Neural crest cell (in vitro differentiated cells): ENCODE results near the gene RALB. TPM values are rescaled to one million over a fixed set of nuclear protein-coding genes. Genes with fewer than 3 reads are reported as not detected.

Experiments used
- DNase-seq: peaks from one replicate; pipeline ENCODE4 v3.0.0; 2021; ENCODE audit warnings: low read depth, mixed read lengths, low spot score
- H3K27ac Mint-ChIP-seq: one replicate; pipeline ENCODE4 v1.8.0; 2021; ENCODE audit warnings: mild to moderate bottlenecking, mixed read lengths; ENCODE audit not compliant: unreplicated experiment
- H3K27me3 Mint-ChIP-seq: 2 replicates; pipeline ENCODE4 v1.8.0; 2021; ENCODE audit warnings: low read depth, mild to moderate bottlenecking, mixed read lengths
- H3K36me3 Mint-ChIP-seq: 2 replicates; pipeline ENCODE4 v1.8.0; 2021; ENCODE audit warnings: low read depth, mild to moderate bottlenecking, mixed read lengths
- H3K4me1 Mint-ChIP-seq: 2 replicates; pipeline ENCODE4 v1.8.0; 2021; ENCODE audit warnings: mixed read lengths
- H3K4me3 Mint-ChIP-seq: one replicate; pipeline ENCODE4 v1.8.0; 2021; ENCODE audit warnings: mild to moderate bottlenecking, mixed read lengths
- H3K9me3 Mint-ChIP-seq: 2 replicates; pipeline ENCODE4 v1.8.0; 2021; ENCODE audit warnings: mixed read lengths
- total RNA-seq: library from RNA; stranded (reverse); gene quantifications from 2 replicates; pipeline ENCODE4 v1.2.1, GENCODE V29; 2021
- TF ChIP-seq, protein P1 (sequence below): fragments of 200-600 bp; sonication (generic); conservative IDR thresholded peaks from 2 replicates; pipeline ENCODE4 v1.5.0; 2021; ENCODE audit warnings: antibody characterized with exemption, mild to moderate bottlenecking

Gene RALB
- total RNA-seq, 1 donor from 2014 or later: 29.3 TPM

GRCh38 chr2:120243211-120243610 is 9.4 kb upstream of the RALB start:
- H3K27me3 Mint-ChIP-seq: peaks cover 9% of the 10 kb centered on the region
- H3K9me3 Mint-ChIP-seq: no peaks in the 10 kb centered on the region
- peaks cover 34% of the 10 kb centered on the region for H3K4me1 Mint-ChIP-seq
- H3K4me3 Mint-ChIP-seq: no peak overlapping the region
- H3K27ac Mint-ChIP-seq: no peak overlapping the region
- TF ChIP-seq, protein P1, sequence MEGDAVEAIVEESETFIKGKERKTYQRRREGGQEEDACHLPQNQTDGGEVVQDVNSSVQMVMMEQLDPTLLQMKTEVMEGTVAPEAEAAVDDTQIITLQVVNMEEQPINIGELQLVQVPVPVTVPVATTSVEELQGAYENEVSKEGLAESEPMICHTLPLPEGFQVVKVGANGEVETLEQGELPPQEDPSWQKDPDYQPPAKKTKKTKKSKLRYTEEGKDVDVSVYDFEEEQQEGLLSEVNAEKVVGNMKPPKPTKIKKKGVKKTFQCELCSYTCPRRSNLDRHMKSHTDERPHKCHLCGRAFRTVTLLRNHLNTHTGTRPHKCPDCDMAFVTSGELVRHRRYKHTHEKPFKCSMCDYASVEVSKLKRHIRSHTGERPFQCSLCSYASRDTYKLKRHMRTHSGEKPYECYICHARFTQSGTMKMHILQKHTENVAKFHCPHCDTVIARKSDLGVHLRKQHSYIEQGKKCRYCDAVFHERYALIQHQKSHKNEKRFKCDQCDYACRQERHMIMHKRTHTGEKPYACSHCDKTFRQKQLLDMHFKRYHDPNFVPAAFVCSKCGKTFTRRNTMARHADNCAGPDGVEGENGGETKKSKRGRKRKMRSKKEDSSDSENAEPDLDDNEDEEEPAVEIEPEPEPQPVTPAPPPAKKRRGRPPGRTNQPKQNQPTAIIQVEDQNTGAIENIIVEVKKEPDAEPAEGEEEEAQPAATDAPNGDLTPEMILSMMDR: no peak
- H3K36me3 Mint-ChIP-seq: no peaks in the 10 kb centered on the region
- no peak for DNase-seq

GRCh38 chr2:120243875-120244553 is 8.6 kb upstream of the RALB start:
- H3K36me3 Mint-ChIP-seq: no peaks in the 10 kb centered on the region
- DNase-seq: no peak
- peak overlapping the region; percentile 37 for H3K27ac Mint-ChIP-seq
- peaks cover 35% of the 10 kb centered on the region for H3K4me1 Mint-ChIP-seq
- no peaks in the 10 kb centered on the region for H3K9me3 Mint-ChIP-seq
- TF ChIP-seq, protein P1: no peak
- H3K4me3 Mint-ChIP-seq: no peak overlapping the region
- peaks cover 11% of the 10 kb centered on the region for H3K27me3 Mint-ChIP-seq

GRCh38 chr2:120244656-120245519 is 7.8 kb upstream of the RALB start:
- no peak for DNase-seq
- Mint-ChIP-seq H3K4me1 (peaks cover 31% of the 10 kb centered on the region), H3K27me3 (peaks cover 18% of the 10 kb centered on the region), H3K9me3 (no peaks in the 10 kb centered on the region), H3K27ac (peak overlapping the region; percentile 37), H3K36me3 (no peaks in the 10 kb centered on the region), H3K4me3 (no peak overlapping the region)
- TF ChIP-seq, protein P1: no peak

DNA sequence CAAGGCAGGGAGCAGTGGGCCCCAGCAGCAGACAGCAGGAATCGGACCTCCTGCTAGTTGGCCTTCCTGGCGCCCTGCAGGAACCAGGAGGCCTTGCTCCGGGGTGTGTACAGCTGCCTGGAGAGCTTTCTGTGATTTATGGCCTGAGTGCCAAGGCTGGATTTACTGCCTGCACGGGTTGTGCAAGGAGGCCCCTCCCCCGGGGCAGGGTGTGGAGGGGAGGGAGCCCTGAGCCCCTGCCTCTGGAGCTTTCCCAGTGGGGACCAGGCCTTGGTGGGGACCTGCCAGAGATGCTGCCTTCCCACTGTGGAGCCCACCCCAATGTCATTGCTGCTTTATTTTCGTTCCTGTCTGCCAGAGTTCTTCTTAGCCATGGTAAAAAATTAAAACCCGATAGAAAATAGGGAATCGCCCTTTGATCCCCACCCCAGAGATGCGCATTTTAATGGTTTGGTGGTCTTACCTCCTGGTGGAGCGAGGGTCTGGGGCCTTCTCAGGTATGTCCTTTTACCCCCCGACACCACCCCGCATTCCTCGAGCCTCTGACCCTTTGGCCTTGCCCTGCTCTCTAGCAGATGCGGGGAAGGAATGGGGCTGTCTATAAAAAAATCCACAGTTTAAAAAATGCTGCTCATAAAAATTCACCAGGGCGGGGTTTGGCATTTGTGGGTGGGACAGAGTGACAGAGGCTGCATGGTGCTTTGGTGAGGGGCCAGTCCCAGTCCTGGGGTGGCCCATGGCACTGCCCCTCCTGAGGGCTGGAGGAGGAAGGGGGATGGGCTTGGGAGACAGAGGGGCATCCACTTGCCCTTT is 6.9 kb upstream of the RALB start:
- peaks cover 31% of the 10 kb centered on the region for H3K4me1 Mint-ChIP-seq
- H3K9me3 Mint-ChIP-seq: no peaks in the 10 kb centered on the region
- H3K27ac Mint-ChIP-seq: no peak overlapping the region
- TF ChIP-seq, protein P1: no peak
- H3K27me3 Mint-ChIP-seq: peaks cover 23% of the 10 kb centered on the region
- H3K4me3 Mint-ChIP-seq: no peak overlapping the region
- H3K36me3 Mint-ChIP-seq: no peaks in the 10 kb centered on the region
- DNase-seq: no peak

GRCh38 chr2:120246546-120247300 is 5.9 kb upstream of the RALB start:
- H3K36me3 Mint-ChIP-seq: no peaks in the 10 kb centered on the region
- TF ChIP-seq, protein P1: no peak
- H3K4me3 Mint-ChIP-seq: peak overlapping the region; percentile 38
- peak overlapping the region; percentile 83 for H3K27ac Mint-ChIP-seq
- peaks cover 32% of the 10 kb centered on the region for H3K4me1 Mint-ChIP-seq
- H3K9me3 Mint-ChIP-seq: no peaks in the 10 kb centered on the region
- DNase-seq: no peak
- H3K27me3 Mint-ChIP-seq: peaks cover 28% of the 10 kb centered on the region
